ENCODE data around the gene EML4.
"Not testable (repeated sequence)": the region's sequence is repeated elsewhere in the genome, so short reads cannot be mapped to it uniquely, and the experiment has no call there.

Gene EML4

DNA sequence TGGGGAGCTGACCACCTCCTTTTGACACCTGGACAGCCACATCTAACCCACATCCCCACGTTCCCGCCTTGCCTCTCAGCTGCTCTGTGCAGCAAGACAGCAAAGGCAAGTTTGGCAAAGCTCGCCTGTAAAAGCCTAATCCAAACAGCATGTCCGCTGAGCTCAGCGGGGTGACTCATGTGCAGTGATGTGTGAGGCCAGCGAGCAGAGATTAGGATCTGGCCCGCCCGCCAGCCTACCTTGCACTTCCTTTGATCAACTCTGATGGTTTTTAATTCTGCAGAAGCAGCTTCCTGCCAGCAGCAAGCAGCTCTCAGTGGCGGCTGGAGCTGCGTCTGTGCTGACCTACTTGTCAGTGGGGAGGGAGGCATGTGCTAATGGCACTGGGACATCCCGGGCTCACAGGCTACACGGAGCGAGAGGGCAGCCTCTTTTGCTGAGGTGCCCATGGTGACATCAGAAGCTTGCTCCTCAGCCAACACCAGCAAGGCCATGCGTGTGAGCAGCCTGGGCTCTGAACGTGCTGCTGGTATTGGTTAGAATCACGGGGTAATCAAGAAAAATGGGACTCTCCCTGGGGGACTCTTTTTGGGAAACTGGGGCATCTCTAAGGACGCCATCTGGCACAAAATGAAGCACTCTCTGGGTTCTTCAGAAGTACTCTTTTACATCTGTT, 36.0 kb upstream of the EML4 start:
- peak; percentile 98 for DNase-seq (ENCODE audit: low read depth)
- peak overlapping the region; percentile 16 for H3K4me3 ChIP-seq (ENCODE audit: control insufficient read depth, low read depth, low read length)
- TF ChIP-seq, protein P1, sequence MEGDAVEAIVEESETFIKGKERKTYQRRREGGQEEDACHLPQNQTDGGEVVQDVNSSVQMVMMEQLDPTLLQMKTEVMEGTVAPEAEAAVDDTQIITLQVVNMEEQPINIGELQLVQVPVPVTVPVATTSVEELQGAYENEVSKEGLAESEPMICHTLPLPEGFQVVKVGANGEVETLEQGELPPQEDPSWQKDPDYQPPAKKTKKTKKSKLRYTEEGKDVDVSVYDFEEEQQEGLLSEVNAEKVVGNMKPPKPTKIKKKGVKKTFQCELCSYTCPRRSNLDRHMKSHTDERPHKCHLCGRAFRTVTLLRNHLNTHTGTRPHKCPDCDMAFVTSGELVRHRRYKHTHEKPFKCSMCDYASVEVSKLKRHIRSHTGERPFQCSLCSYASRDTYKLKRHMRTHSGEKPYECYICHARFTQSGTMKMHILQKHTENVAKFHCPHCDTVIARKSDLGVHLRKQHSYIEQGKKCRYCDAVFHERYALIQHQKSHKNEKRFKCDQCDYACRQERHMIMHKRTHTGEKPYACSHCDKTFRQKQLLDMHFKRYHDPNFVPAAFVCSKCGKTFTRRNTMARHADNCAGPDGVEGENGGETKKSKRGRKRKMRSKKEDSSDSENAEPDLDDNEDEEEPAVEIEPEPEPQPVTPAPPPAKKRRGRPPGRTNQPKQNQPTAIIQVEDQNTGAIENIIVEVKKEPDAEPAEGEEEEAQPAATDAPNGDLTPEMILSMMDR (conservative IDR thresholded peaks at IDR 0.05; ENCODE audit: control insufficient read depth, insufficient read depth, low read depth, low read length) = no peak

DNA sequence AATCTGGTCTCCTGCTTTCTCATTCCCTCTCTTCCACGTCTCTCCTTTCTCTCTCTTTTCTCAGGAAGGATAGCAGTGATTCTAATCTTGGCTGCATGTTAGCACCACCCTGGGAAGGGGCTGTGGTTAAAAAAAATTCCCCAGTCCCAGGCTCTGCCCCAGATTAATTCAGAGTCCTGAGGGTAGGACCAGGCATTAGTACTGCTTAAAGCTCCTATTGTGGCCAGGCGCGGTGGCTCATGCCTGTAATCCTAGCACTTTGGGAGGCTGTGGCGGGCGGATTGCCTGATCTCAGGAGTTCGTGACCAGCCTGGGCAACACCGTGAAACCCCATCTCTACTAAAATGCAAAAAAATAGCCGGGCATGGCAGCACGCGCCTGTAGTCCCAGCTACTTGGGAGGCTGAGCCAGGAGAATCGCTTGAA, 35.4 kb upstream of the EML4 start:
- TF ChIP-seq, protein P1 (conservative IDR thresholded peaks at IDR 0.05; ENCODE audit: control insufficient read depth, insufficient read depth, low read depth, low read length) = no peak
- H3K4me3 ChIP-seq (ENCODE audit: control insufficient read depth, low read depth, low read length) = no peak overlapping the region
- DNase-seq (ENCODE audit: low read depth) = no peak

DNA sequence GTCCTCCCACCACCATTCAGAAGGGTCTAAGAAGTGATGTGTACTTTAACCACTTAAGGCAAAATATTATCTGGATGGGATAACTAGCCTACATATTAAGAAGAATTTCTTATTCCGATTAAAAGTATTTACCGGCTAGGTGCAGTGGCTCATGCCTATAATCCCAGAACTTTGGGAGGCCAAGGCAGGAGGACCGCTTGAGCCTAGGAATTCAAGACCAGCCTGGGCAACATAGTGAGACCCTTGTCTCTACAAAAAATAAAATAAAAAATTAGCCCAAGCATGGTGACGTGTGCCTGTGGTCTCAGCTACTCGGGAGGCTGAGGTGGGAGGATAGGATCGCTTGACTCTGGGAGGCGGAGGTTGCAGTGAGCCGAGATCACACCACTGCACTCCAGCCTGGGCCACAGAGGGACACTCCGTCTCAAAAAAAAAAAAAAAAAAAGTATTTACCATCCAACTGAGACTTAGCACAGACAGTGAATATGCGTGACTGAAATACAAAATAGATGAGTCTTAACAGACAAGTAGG, 34.7 kb upstream of the EML4 start:
- not testable (repeated sequence) for H3K4me3 ChIP-seq (ENCODE audit: control insufficient read depth, low read depth, low read length); DNase-seq (ENCODE audit: low read depth)

DNA sequence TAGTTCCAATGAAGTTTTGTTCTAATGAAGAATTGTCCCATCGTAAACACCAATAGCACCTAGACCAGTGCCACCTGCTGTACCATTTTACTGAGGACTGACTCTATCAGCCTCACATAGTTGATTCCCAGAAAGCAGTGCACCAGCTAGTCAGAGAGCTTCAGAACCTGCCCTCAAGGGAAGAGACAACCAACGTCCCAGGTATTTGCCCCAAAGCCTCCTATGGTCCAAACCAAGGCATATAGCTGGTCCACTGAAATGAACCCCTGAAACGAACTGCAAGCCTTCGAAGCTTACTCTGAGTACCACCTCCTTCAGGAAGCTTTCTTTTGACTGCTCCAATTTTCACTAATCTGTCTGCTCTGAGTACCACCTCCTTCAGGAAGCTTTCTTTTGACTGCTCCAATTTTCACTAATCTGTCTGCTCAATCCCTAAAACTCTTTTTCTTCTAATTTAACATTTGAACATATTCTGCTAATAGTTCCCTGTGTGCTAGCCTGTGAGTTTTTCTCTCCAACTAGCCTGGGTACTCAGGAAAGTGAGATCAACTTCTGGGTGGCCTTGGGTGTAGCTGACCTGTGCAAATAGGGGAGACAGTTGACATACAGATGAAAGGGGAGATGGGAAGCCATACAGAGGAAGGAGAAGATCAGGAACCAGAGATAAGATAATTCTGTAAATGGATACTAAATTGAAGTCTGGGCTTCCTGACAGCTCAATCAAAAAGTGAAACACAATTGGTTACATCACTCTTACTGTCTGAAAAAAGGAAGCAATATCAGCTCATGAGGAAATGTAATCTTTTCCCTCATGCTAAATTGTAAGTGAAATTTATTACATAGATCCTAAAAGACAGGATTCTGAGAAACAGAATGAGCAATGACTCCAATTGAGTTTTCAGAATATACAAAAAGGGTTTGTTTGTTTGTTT, 33.5 kb upstream of the EML4 start:
- no peak for DNase-seq (ENCODE audit: low read depth)
- TF ChIP-seq, protein P1 (conservative IDR thresholded peaks at IDR 0.05; ENCODE audit: control insufficient read depth, insufficient read depth, low read depth, low read length) = no peak
- no peak overlapping the region for H3K4me3 ChIP-seq (ENCODE audit: control insufficient read depth, low read depth, low read length)

DNA sequence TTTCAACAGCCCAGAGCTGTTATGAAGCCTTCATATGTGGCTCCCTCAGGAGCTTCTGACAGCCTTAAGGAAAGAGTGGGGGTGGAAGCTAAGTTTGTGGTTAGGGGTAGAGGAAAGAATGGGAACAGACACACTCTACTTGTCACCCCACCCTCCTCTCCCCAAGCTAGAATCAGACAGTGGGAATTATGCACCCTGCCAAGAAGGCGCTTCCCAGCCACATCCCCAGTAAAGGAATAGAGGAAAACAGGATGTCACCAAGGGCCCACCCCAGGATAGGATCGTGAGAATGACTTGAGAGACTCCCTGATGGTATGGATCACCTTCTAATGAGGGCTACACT, 32.4 kb upstream of the EML4 start:
- TF ChIP-seq, protein P1 (conservative IDR thresholded peaks at IDR 0.05; ENCODE audit: control insufficient read depth, insufficient read depth, low read depth, low read length) = no peak

DNA sequence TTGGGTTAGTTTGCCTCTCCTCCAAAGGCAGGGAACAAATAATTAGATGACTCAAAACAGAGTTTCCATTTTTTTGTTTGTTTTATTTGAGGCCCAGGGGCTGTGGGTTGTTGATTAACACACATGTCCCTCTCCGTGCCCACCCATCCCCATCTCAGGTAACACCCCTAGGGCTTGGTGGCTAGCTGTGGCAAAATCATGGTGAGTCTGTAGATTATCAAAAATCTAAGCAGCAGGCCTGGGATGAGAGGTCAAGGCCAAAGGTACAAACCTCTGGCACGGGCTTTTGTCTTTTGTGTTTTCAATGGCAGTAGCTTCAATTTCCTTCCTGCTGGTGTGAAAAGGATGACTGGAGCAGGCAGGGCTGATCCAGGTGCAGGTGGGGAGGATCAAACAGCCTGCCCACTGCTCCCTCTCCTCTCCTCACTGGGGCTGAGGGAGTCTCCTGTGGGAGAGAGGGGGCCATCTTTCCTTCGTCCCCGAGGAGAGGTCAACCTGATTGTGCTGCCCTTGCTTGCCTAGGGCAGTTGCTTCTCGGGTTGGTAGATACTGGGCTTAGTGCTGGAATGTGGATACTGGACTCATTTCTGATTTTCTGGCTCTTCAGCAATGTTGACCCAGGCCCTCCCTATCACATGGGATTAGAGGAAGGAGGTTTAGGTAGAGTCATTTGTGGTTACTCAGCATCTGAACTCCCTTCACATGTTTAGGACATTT, 31.9 kb upstream of the EML4 start:
- TF ChIP-seq, protein P1 (conservative IDR thresholded peaks at IDR 0.05; ENCODE audit: control insufficient read depth, insufficient read depth, low read depth, low read length) = no peak
- DNase-seq (ENCODE audit: low read depth) = no peak
- no peak overlapping the region for H3K4me3 ChIP-seq (ENCODE audit: control insufficient read depth, low read depth, low read length)

More for the DNA sequence above, 32.4 kb upstream of the EML4 start:
- no peak overlapping the region for H3K4me3 ChIP-seq (ENCODE audit: control insufficient read depth, low read depth, low read length)
- peak; percentile 47 for DNase-seq (ENCODE audit: low read depth)

Data from fibroblast of mammary gland (primary cell).